ENCODE data around the gene TRAK1. TPM values are rescaled to one million over a fixed set of nuclear protein-coding genes. Genes with fewer than 3 reads are reported as not detected.
A peak's percentile ranks its signal among the peaks of the same experiment; 100 is the strongest.

Gene TRAK1
- total and polyA plus RNA-seq, 2 experiments from 2014 or later = 28.6 to 74.5 TPM

GRCh38 chr3:42235532-42235931 is 144.4 kb downstream of the TRAK1 start:
- TF ChIP-seq CTCF (IDR thresholded peaks at IDR 0.05; ENCODE audit: low read depth, low read length) = no peak
- no peak for DNase-seq (ENCODE audit: low read depth in 1 of 2, low spot score in 1 of 2)
- Histone ChIP-seq H3K36me3 (no peaks in the 10 kb centered on the region), H3K4me3 (no peak overlapping the region), H3K27ac (no peak overlapping the region), H3K4me1 (ENCODE audit: low read depth) (no peaks in the 10 kb centered on the region), H3K27me3 (no peaks in the 10 kb centered on the region), H3K9me3 (ENCODE audit: low read depth) (no peaks in the 10 kb centered on the region)

- DNase-seq (ENCODE audit: low read depth in 1 of 2, low spot score in 1 of 2) = no peak
- Histone ChIP-seq H3K36me3 (no peaks in the 10 kb centered on the region), H3K27ac (no peak overlapping the region), H3K4me1 (ENCODE audit: low read depth) (no peaks in the 10 kb centered on the region), H3K27me3 (no peaks in the 10 kb centered on the region), H3K9me3 (ENCODE audit: low read depth) (no peaks in the 10 kb centered on the region), H3K4me3 (no peak overlapping the region)
- no peak for TF ChIP-seq CTCF (IDR thresholded peaks at IDR 0.05; ENCODE audit: low read depth, low read length)
Measured at GRCh38 chr3:42236611-42237010, 145.5 kb downstream of the TRAK1 start.

- Histone ChIP-seq H3K27ac (no peak overlapping the region), H3K4me1 (ENCODE audit: low read depth) (no peaks in the 10 kb centered on the region), H3K9me3 (ENCODE audit: low read depth) (no peaks in the 10 kb centered on the region), H3K27me3 (peaks cover 27% of the 10 kb centered on the region), H3K4me3 (no peak overlapping the region), H3K36me3 (no peaks in the 10 kb centered on the region)
- DNase-seq (ENCODE audit: low read depth in 1 of 2, low spot score in 1 of 2) = no peak
- TF ChIP-seq CTCF (IDR thresholded peaks at IDR 0.05; ENCODE audit: low read depth, low read length) = no peak
Measured at GRCh38 chr3:42246091-42246490, 154.9 kb downstream of the TRAK1 start.

GRCh38 chr3:42247576-42248027 is 156.4 kb downstream of the TRAK1 start:
- Histone ChIP-seq H3K4me1 (ENCODE audit: low read depth) (no peaks in the 10 kb centered on the region), H3K36me3 (no peaks in the 10 kb centered on the region), H3K4me3 (no peak overlapping the region), H3K27ac (no peak overlapping the region), H3K27me3 (peaks cover 27% of the 10 kb centered on the region), H3K9me3 (ENCODE audit: low read depth) (no peaks in the 10 kb centered on the region)
- DNase-seq (ENCODE audit: low read depth in 1 of 2, low spot score in 1 of 2) = peak; percentile 70 to 80
- peak; percentile 67 for TF ChIP-seq CTCF (IDR thresholded peaks at IDR 0.05; ENCODE audit: low read depth, low read length)

GRCh38 chr3:42250761-42251160 is 159.6 kb downstream of the TRAK1 start:
- H3K27ac ChIP-seq = no peak overlapping the region
- DNase-seq (ENCODE audit: low read depth in 1 of 2, low spot score in 1 of 2) = no peak
- peaks cover 20% of the 10 kb centered on the region for H3K27me3 ChIP-seq
- H3K36me3 ChIP-seq = no peaks in the 10 kb centered on the region
- no peak for TF ChIP-seq CTCF (IDR thresholded peaks at IDR 0.05; ENCODE audit: low read depth, low read length)
- no peak overlapping the region for H3K4me3 ChIP-seq
- H3K4me1 ChIP-seq (ENCODE audit: low read depth) = no peaks in the 10 kb centered on the region
- H3K9me3 ChIP-seq (ENCODE audit: low read depth) = no peaks in the 10 kb centered on the region

GRCh38 chr3:42254566-42254965 is 163.4 kb downstream of the TRAK1 start:
- no peak for TF ChIP-seq CTCF (IDR thresholded peaks at IDR 0.05; ENCODE audit: low read depth, low read length)
- Histone ChIP-seq H3K27me3 (peaks cover 2% of the 10 kb centered on the region), H3K27ac (no peak overlapping the region), H3K36me3 (no peaks in the 10 kb centered on the region), H3K9me3 (ENCODE audit: low read depth) (no peaks in the 10 kb centered on the region), H3K4me3 (no peak overlapping the region), H3K4me1 (ENCODE audit: low read depth) (no peaks in the 10 kb centered on the region)
- DNase-seq (ENCODE audit: low read depth in 1 of 2, low spot score in 1 of 2) = no peak
